ENCODE data around the gene PILRB.

DNA sequence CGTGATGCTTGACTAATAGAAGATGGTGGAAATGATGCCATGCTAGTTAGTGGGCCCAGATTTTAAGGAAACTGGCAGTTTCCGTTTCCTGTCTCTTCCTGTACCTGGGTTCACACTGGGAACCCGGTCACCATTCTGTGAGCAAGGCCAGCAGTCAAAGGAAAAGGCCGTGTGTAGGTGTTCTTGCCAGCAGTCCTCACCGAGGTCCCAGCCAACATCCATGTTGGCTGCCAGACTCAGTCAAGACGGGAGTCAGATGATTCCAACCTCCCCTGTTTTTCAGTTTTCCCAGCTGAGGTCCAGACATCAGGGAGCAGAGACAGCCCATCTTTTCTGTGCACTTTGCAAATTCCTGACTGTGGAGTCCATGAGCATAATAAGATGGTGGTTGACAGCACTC, 15.2 kb upstream of the PILRB start:
- TF ChIP-seq, protein P1, sequence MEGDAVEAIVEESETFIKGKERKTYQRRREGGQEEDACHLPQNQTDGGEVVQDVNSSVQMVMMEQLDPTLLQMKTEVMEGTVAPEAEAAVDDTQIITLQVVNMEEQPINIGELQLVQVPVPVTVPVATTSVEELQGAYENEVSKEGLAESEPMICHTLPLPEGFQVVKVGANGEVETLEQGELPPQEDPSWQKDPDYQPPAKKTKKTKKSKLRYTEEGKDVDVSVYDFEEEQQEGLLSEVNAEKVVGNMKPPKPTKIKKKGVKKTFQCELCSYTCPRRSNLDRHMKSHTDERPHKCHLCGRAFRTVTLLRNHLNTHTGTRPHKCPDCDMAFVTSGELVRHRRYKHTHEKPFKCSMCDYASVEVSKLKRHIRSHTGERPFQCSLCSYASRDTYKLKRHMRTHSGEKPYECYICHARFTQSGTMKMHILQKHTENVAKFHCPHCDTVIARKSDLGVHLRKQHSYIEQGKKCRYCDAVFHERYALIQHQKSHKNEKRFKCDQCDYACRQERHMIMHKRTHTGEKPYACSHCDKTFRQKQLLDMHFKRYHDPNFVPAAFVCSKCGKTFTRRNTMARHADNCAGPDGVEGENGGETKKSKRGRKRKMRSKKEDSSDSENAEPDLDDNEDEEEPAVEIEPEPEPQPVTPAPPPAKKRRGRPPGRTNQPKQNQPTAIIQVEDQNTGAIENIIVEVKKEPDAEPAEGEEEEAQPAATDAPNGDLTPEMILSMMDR (IDR thresholded peaks at IDR 0.05 in 2 of 3, conservative IDR thresholded peaks at IDR 0.05 in 1 of 3; ENCODE audit: borderline replicate concordance in 1 of 3, insufficient read depth in 1 of 3, low read depth in 2 of 3, low read length in 2 of 3), result no peak
- TF ChIP-seq ZNF274 (IDR thresholded peaks at IDR 0.05; ENCODE audit: low read depth, low read length), result no peak
